Sigmoid colon (tissue), 7 donors: ENCODE measurements around the gene CCT6B. TPM values are rescaled to one million over a fixed set of nuclear protein-coding genes. Genes with fewer than 3 reads are reported as not detected.

Experiments
- DNase-seq: peaks from one replicate; pipeline ENCODE4 v3.0.0-alpha.2; 2019
- H3K27ac ChIP-seq, 4 donors: fragments of 200-600 bp; sonication (generic); one replicate each; pipeline ENCODE4 v1.5.1; 2016 to 2019; ENCODE audit warnings: mild to moderate bottlenecking in 1 of 4
- H3K27me3 ChIP-seq, 3 donors: fragments of 200-600 bp; sonication (generic); one replicate each; pipeline ENCODE4 v1.5.1; 2019; ENCODE audit warnings: mild to moderate bottlenecking in 1 of 3
- H3K36me3 ChIP-seq, 4 donors: fragments of 200-600 bp; sonication (generic); one replicate each; pipeline ENCODE4 v1.5.1; 2016 to 2019
- H3K4me1 ChIP-seq, 4 donors: fragments of 200-600 bp; sonication (generic); one replicate each; pipeline ENCODE4 v1.5.1; 2017 to 2019
- H3K4me3 ChIP-seq, 4 donors: fragments of 200-600 bp; sonication (generic); one replicate each; pipeline ENCODE4 v1.5.1; 2017 to 2019; ENCODE audit warnings: mild to moderate bottlenecking in 2 of 4, moderate library complexity in 1 of 4
- H3K9me3 ChIP-seq, 4 donors: fragments of 200-600 bp in 3 of 4; sonication (generic) in 3 of 4; one replicate each; pipeline versions ENCODE4 v1.5.1 to v1.6.1; 2013 to 2019
- CTCF ChIP-seq, 4 experiments: fragments of 450-650 bp in 3 of 4; fragments of 200-600 bp in 1 of 4; IDR thresholded peaks; one replicate each; pipeline ENCODE4 v1.5.1; 2016 to 2019; ENCODE audit warnings: antibody characterized with exemption in 4 of 4, mild to moderate bottlenecking in 3 of 4, moderate library complexity in 2 of 4
- EP300 ChIP-seq, 4 donors: sonication (generic); formaldehyde crosslinking; IDR thresholded peaks; one replicate each; pipeline ENCODE4 v1.6.1; 2017; ENCODE audit warnings: antibody characterized with exemption in 4 of 4
- POLR2A ChIP-seq, 2 donors: fragments of 450-650 bp; IDR thresholded peaks; one replicate each; pipeline ENCODE4 v1.6.1; 2016; ENCODE audit warnings: antibody characterized with exemption in 2 of 2, mild to moderate bottlenecking in 2 of 2, moderate library complexity in 2 of 2
- POLR2AphosphoS5 ChIP-seq, 4 donors: sonication (generic); formaldehyde crosslinking; IDR thresholded peaks; one replicate each; pipeline ENCODE4 v1.6.1; 2017; ENCODE audit warnings: antibody characterized with exemption in 4 of 4
- WGBS, 2 donors: extraction: QIAGEN DNeasy Blood & Tissue Kit; methylation state at CpG; one replicate each; pipeline ENCODE4 v1.1.7; 2013; 5-methylcytosine and 5-hydroxymethylcytosine counted together
- intact Hi-C: fragments of 100-400 bp; cut with DNase I; formaldehyde crosslinking; loops from one replicate; pipeline ENCODE4 v1.15.1; 2023
- polyA plus RNA-seq, 3 donors: library from polyadenylated mRNA; stranded (reverse); fragments of 200-250 nt; gene quantifications; one replicate each; pipeline ENCODE4 v1.2.3, GENCODE V29; 2013
- total RNA-seq, 4 donors: library from RNA; depleted of rRNA; stranded (reverse); fragments of >200 nt; gene quantifications; one replicate each; pipeline ENCODE4 v1.1.0, GENCODE V29; 2016
- donor health status: healthy with polysubstance abuse.
- donor health status: Bipolar disorder and iron deficiency.
- donor health status: healthy.

Gene CCT6B
- total and polyA plus RNA-seq, 7 donors = 0.87 to 4.3 (median 3.3) TPM

- H3K9me3 ChIP-seq = no peaks in the 10 kb centered on the region
- no peak overlapping the region for H3K4me3 ChIP-seq
- DNase-seq = no peak
- no peaks in the 10 kb centered on the region for H3K36me3 ChIP-seq
- TF ChIP-seq POLR2AphosphoS5 (IDR thresholded peaks at IDR 0.05) (no peak), POLR2A (IDR thresholded peaks at IDR 0.05) (no peak), EP300 (IDR thresholded peaks at IDR 0.05) (no peak), CTCF (IDR thresholded peaks at IDR 0.05) (no peak)
- H3K27me3 ChIP-seq = peaks cover 0 to 36% (median 0%) of the 10 kb centered on the region in 3 donors
- H3K4me1 ChIP-seq = no peaks in the 10 kb centered on the region
- intact Hi-C loops = no loop called here
- WGBS, 2 donors = 21 to 34% methylated on average over 5 of the region's 5 CpGs
- no peak overlapping the region for H3K27ac ChIP-seq
These were observed 65.9 kb downstream of the CCT6B start for GRCh38 chr17:34895383-34895782.

GRCh38 chr17:34894964-34895363 is 66.3 kb downstream of the CCT6B start:
- no peak for DNase-seq
- Histone ChIP-seq H3K4me3 (no peak overlapping the region), H3K27me3 (peaks cover 0 to 36% (median 0%) of the 10 kb centered on the region in 3 donors), H3K9me3 (no peaks in the 10 kb centered on the region), H3K27ac (no peak overlapping the region), H3K4me1 (no peaks in the 10 kb centered on the region), H3K36me3 (no peaks in the 10 kb centered on the region)
- intact Hi-C loops = no loop called here
- 83 to 92% methylated on average over 4 of the region's 4 CpGs for WGBS, 2 donors
- TF ChIP-seq POLR2A (IDR thresholded peaks at IDR 0.05) = no peak
- TF ChIP-seq POLR2AphosphoS5 (IDR thresholded peaks at IDR 0.05) = no peak
- no peak for TF ChIP-seq EP300 (IDR thresholded peaks at IDR 0.05)
- TF ChIP-seq CTCF (IDR thresholded peaks at IDR 0.05) = no peak

- WGBS, 2 donors = 38 to 44% methylated on average over 9 of the region's 9 CpGs
- intact Hi-C loops = no loop called here
- H3K27ac ChIP-seq = no peak overlapping the region
- H3K36me3 ChIP-seq = no peaks in the 10 kb centered on the region
- H3K9me3 ChIP-seq = no peaks in the 10 kb centered on the region
- no peak for DNase-seq
- no peak overlapping the region for H3K4me3 ChIP-seq
- TF ChIP-seq CTCF (IDR thresholded peaks at IDR 0.05) (no peak), POLR2AphosphoS5 (IDR thresholded peaks at IDR 0.05) (no peak)
- H3K4me1 ChIP-seq = no peaks in the 10 kb centered on the region
- H3K27me3 ChIP-seq = peaks cover 0 to 35% (median 0%) of the 10 kb centered on the region in 3 donors
These were observed 68.6 kb downstream of the CCT6B start for GRCh38 chr17:34892461-34893249.

GRCh38 chr17:34886831-34887230 is 74.4 kb downstream of the CCT6B start:
- Histone ChIP-seq H3K36me3 (no peaks in the 10 kb centered on the region), H3K4me1 (no peaks in the 10 kb centered on the region), H3K27me3 (peaks cover 0 to 9% (median 0%) of the 10 kb centered on the region in 3 donors), H3K4me3 (no peak overlapping the region), H3K27ac (no peak overlapping the region), H3K9me3 (no peaks in the 10 kb centered on the region)
- no peak for TF ChIP-seq CTCF (IDR thresholded peaks at IDR 0.05)
- no peak for TF ChIP-seq POLR2A (IDR thresholded peaks at IDR 0.05)
- no peak for TF ChIP-seq EP300 (IDR thresholded peaks at IDR 0.05)
- TF ChIP-seq POLR2AphosphoS5 (IDR thresholded peaks at IDR 0.05) = no peak
- WGBS, 2 donors = 6 to 9% methylated on average over 7 of the region's 7 CpGs
- DNase-seq = no peak
- intact Hi-C loops = no loop called here
